ENCODE data around the gene CFAP92. TPM values are rescaled to one million over a fixed set of nuclear protein-coding genes. Genes with fewer than 3 reads are reported as not detected.

The CFAP92 gene
- total RNA-seq, 1 donor from 2014 or later = 2.0 TPM

DNA sequence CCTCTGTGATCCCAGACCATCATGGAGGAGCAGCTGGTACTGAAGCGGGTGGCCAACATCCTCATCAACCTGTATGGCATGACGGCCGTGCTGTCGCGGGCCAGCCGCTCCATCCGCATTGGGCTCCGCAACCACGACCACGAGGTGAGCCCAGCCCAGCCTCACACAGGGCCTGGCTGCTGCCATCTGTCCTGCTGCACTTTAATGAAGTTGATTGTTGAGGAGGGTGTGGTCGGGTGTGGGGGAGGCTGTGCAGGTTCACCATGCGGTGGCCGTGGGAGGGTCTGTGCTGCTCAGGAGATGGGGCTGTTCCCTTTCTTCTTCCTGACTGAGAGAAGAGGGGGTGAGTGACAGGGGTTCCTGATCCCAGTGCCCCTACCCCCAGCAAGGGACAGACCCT is 83.9 kb downstream of the CFAP92 start:
- TF ChIP-seq, protein P1, sequence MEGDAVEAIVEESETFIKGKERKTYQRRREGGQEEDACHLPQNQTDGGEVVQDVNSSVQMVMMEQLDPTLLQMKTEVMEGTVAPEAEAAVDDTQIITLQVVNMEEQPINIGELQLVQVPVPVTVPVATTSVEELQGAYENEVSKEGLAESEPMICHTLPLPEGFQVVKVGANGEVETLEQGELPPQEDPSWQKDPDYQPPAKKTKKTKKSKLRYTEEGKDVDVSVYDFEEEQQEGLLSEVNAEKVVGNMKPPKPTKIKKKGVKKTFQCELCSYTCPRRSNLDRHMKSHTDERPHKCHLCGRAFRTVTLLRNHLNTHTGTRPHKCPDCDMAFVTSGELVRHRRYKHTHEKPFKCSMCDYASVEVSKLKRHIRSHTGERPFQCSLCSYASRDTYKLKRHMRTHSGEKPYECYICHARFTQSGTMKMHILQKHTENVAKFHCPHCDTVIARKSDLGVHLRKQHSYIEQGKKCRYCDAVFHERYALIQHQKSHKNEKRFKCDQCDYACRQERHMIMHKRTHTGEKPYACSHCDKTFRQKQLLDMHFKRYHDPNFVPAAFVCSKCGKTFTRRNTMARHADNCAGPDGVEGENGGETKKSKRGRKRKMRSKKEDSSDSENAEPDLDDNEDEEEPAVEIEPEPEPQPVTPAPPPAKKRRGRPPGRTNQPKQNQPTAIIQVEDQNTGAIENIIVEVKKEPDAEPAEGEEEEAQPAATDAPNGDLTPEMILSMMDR (IDR thresholded peaks at IDR 0.05) = no peak
- no peaks in the 10 kb centered on the region for H3K4me1 ChIP-seq
- ATAC-seq = no peak
- intact Hi-C loops (cut with DNase I) = no loop called here
- H3K27me3 ChIP-seq (ENCODE audit: low read depth) = no peaks in the 10 kb centered on the region
- H3K4me3 ChIP-seq = no peak overlapping the region
- H3K27ac ChIP-seq = no peak overlapping the region
- no peaks in the 10 kb centered on the region for H3K9me3 ChIP-seq
- peaks cover 100% of the 10 kb centered on the region for H3K36me3 ChIP-seq
- no peak for DNase-seq

GRCh38 chr3:128908951-128909350 is 84.9 kb downstream of the CFAP92 start:
- H3K36me3 ChIP-seq = peaks cover 100% of the 10 kb centered on the region
- no peaks in the 10 kb centered on the region for H3K4me1 ChIP-seq
- TF ChIP-seq, protein P1 (IDR thresholded peaks at IDR 0.05) = no peak
- ATAC-seq (no peak), DNase-seq (no peak)
- intact Hi-C loops (cut with DNase I) = no loop called here
- H3K4me3 ChIP-seq = no peak overlapping the region
- H3K27me3 ChIP-seq (ENCODE audit: low read depth) = no peaks in the 10 kb centered on the region
- no peak overlapping the region for H3K27ac ChIP-seq
- no peaks in the 10 kb centered on the region for H3K9me3 ChIP-seq

GRCh38 chr3:128907706-128908445 is 86.0 kb downstream of the CFAP92 start:
- peaks cover 100% of the 10 kb centered on the region for H3K36me3 ChIP-seq
- no peaks in the 10 kb centered on the region for H3K4me1 ChIP-seq
- TF ChIP-seq, protein P1 (IDR thresholded peaks at IDR 0.05) = no peak
- intact Hi-C loops (cut with DNase I) = no loop called here
- ATAC-seq = no peak
- DNase-seq = no peak
- no peaks in the 10 kb centered on the region for H3K27me3 ChIP-seq (ENCODE audit: low read depth)
- no peak overlapping the region for H3K4me3 ChIP-seq
- no peaks in the 10 kb centered on the region for H3K9me3 ChIP-seq
- H3K27ac ChIP-seq = no peak overlapping the region

GRCh38 chr3:128906804-128907525 is 86.9 kb downstream of the CFAP92 start:
- no peak for DNase-seq
- no peak overlapping the region for H3K4me3 ChIP-seq
- no peaks in the 10 kb centered on the region for H3K4me1 ChIP-seq
- no peaks in the 10 kb centered on the region for H3K9me3 ChIP-seq
- peaks cover 100% of the 10 kb centered on the region for H3K36me3 ChIP-seq
- no peaks in the 10 kb centered on the region for H3K27me3 ChIP-seq (ENCODE audit: low read depth)
- TF ChIP-seq, protein P1 (IDR thresholded peaks at IDR 0.05) = no peak
- intact Hi-C loops (cut with DNase I) = no loop called here
- no peak overlapping the region for H3K27ac ChIP-seq
- ATAC-seq = no peak

DNA sequence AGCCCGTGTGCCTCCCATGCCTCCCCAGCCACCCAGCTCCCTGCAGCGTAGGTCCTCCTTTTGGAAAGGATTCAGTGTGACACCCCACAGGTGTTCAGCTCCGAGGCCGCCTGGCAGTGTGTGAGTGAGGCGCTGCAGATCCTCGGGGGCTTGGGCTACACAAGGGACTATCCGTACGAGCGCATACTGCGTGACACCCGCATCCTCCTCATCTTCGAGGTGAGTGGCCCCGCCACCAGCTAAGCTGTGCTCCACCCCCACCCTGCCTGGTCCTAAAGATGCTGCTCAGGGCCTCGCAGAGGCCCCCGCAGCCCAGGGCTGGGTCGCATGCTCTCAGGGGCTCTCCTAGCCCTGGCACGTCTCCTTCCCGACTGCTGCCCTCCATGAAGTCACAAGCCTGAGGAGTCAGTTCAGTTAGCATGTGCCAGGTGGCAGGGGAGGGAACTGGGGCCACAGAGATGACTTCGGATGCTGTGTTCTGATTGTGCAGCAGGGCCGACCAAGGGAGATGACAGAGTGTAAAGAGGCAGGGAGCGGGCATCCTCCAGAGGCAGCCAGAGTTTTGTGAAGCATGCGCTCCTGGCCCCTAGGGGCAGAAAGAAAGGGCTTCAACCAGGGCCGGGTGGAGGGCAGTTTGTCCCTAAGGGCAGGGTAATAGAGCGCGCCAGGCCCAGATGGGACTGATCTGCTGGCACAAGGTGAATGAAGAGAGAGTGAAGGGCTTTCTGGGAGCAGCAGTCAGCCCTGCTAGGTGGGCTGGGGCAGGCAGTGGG is 87.7 kb downstream of the CFAP92 start:
- intact Hi-C loops (cut with DNase I) = no loop called here
- no peak overlapping the region for H3K27ac ChIP-seq
- H3K4me3 ChIP-seq = no peak overlapping the region
- peaks cover 100% of the 10 kb centered on the region for H3K36me3 ChIP-seq
- ATAC-seq = no peak
- no peaks in the 10 kb centered on the region for H3K4me1 ChIP-seq
- DNase-seq = no peak
- TF ChIP-seq, protein P1 (IDR thresholded peaks at IDR 0.05) = no peak
- no peaks in the 10 kb centered on the region for H3K27me3 ChIP-seq (ENCODE audit: low read depth)
- no peaks in the 10 kb centered on the region for H3K9me3 ChIP-seq

Measured in lower lobe of right lung (tissue), 2 donors.